GM19324 (cell line): ENCODE data around the gene MBD3L5.
"Not testable (repeated sequence)": the region's sequence is repeated elsewhere in the genome, so short reads cannot be mapped to it uniquely, and the experiment has no call there.

Source experiments
- ATAC-seq: cut with Tn5 transposase; IDR thresholded peaks from one replicate; pipeline ENCODE4 v1.9.1; 2021; ENCODE audit warnings: mild to moderate bottlenecking, moderate library complexity; ENCODE audit not compliant: unreplicated experiment, low FRiP score

The MBD3L5 gene

DNA sequence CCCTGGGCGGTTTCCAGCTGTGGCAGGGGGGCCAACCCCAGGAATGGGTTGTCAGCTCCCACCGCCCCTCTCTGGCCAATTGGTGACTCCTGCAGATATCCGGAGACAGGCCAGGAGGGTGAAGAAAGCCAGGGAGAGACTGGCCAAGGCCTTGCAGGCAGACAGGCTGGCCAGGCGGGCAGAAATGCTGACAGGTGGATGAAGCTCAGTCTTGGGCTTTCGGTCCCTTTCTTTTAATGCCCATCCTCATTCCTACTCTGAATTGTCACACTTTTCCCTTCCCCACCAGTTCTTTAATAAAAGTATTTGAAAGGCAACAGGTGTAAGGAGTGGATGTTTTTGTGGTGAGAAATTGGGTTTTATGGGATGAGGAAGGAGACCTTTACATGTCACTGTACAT is 21.0 kb downstream of the MBD3L5 start:
- not testable (repeated sequence) for ATAC-seq

DNA sequence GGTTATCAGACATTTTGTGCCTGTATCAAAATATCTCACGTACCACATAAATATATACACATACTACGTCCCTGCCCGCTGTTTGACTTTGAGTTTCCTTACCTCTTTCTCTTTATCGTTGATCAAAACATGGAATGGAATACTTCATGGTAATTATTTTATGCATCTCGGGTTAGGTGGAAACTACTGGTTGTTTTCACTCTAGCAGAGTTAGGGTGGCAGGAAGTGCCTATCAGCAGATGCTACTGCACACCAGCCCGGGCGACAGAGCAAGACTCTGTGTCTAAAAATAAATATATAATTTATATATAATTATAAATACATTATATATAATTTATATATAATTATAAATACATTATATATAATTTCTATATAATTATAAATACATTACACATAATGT is 22.5 kb downstream of the MBD3L5 start:
- ATAC-seq, result not testable (repeated sequence)

GRCh38 chr19:7054635-7055368 is 24.4 kb downstream of the MBD3L5 start:
- not testable (repeated sequence) for ATAC-seq

DNA sequence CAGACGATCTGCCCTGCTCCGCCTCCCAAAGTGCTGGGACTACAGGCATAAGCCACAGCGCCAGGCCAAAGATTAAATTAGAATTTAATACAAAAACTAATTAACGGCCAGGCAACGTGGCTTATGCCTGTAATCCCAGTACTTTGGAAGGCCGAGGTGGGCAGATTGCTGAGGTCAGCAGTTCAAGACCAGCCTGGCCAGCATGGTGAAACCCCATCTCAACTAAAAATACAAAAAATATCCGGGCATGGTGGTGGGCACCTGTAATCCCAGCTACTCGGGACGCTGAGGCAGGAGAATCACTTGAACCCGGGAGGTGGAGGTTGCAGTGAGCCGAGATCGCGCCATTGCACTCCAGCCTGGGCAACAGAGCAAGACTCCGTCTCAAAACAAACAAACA is 25.3 kb downstream of the MBD3L5 start:
- ATAC-seq, result not testable (repeated sequence)

- not testable (repeated sequence) for ATAC-seq
These were observed 26.0 kb downstream of the MBD3L5 start for GRCh38 chr19:7056371-7056770.

DNA sequence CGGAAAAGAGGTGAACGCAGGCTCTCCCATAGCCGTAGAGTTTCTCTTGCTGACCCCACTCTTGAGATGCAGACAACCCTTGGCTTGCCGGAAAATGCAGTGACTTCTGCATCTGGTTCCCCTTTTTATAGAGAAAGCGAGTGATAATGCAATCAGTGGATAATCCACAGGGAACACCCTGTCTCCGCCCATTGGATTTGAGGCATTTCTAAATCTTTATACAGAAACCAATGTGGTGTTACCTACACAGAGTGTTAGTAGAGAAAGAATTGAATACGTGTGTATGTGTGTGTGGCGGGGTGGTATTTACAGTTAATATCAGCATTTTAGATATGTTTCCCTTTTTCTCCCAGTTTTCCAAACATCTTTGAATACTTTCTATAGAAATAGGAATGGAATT is 28.2 kb downstream of the MBD3L5 start, which contains the start of gene MBD3L3:
TSS of gene MBD3L3 (minus strand) at position 101 of the 400 bp plus-strand sequence. CDS start at position 30, 71 bp downstream.
- ATAC-seq, result not testable (repeated sequence)

GRCh38 chr19:7059977-7060376 is 29.6 kb downstream of the MBD3L5 start:
- not testable (repeated sequence) for ATAC-seq

- ATAC-seq, result no peak
These were observed 33.0 kb downstream of the MBD3L5 start for GRCh38 chr19:7063339-7063738.

- ATAC-seq, result no peak
These were observed 33.5 kb downstream of the MBD3L5 start for GRCh38 chr19:7063764-7064418.

DNA sequence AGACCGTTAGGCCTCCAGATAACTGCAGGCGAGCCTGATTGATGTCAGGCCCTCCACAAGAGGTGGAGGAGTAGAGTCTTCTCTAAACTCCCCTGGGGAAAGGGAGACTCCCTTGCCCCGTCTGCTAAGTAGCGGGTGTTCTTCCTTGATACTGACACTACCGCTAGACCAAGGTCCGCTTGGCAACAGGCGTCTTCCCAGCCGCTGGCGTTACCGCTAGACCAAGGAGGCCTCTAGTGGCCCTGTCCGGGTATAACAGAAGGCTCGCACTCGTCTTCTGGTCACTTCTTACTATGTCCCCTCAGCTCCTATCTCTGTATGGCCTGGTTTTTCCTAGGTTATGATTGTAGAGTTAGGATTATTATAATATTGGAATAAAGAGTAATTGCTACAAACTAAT is 36.7 kb downstream of the MBD3L5 start:
- not testable (repeated sequence) for ATAC-seq

GRCh38 chr19:7067716-7068115 is 37.3 kb downstream of the MBD3L5 start:
- no peak for ATAC-seq

DNA sequence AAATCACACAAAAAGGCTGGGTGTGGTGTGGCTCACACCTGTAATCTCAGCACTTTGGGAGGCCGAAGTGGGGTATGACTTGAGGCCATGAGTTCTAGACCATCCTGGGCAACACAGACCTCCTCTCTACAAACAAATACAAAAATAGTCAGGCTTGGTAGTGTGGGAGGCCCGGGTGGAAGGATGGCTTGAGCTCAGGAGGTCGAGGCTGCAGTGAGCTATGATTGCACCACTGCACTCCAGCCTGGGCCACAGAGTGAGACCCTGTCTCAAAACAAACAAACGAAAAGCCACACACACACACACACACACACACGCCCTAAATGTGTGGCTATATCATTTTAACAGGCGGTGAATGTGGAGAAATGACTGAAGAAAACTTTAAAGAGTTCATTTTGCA is 38.2 kb downstream of the MBD3L5 start:
- no peak for ATAC-seq

DNA sequence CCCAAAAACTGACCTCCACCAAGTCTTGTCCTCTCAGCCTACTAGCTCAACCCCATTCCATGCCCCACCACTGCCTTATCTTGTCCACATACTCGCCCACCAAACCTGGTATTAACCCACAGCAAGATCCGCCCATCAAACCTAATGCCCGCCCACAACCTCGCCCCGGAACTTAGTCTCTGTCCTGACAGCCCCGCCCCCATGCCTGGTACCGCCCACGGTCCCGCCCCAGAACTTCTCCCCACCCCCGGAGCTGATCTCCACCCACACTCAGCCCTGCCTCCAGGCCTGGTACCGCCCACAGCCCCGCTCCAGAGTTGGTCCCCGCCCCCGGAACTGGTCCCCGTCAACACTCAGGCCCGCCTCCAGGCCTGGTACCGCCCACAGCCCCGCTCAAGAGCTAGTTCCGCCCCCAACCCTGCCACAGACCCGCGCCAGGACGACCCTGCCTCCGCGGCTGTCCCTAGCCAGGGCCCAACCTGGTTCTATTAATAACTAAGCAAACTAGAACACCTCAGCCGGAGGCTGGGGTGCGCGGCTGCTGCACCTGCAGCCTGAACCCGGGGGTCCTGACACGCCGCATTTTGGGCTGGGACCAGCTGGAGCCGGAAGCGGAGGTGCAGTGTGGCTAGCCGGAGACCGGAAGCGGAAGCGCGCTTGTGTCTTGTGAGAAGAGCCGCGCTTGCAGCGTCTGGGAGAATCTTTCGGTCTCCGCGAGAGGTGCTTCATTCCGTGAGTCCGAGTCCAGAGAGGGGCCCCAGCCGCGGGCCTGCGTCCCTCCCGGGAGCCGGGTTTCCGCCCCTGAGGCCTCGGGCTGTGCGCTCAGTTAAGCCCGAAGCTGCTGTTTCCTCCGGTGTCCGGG is 38.9 kb downstream of the MBD3L5 start, which contains the start of gene ZNF557:
TSS of gene ZNF557 (plus strand) at position 662 of the 862 bp plus-strand sequence. CDS start 5,372 bp downstream, outside the sequence.
- ATAC-seq, result peak; percentile 95

DNA sequence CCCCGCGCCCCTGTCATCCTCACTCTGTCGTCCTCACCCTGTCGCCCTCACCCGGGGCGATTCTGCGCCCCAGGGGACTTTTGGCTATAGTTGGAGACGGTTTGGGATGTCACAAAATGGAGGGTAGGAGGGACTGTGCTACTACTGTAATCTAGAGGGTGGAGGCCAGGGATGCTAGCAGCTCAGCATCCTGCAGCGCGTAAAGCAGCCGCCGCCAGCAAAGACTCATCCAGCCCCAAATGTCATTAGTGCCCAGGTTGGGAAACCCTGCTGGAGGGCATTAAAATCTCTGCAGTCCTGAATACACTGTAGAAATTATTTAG is 39.5 kb downstream of the MBD3L5 start:
- ATAC-seq, result no peak

GRCh38 chr19:7072541-7072940 is 42.2 kb downstream of the MBD3L5 start:
- no peak for ATAC-seq

- ATAC-seq, result no peak
These were observed 44.4 kb downstream of the MBD3L5 start for GRCh38 chr19:7074705-7075282.

- no peak for ATAC-seq
These were observed 45.8 kb downstream of the MBD3L5 start for GRCh38 chr19:7076151-7076550.

GRCh38 chr19:7078008-7078407 is 47.6 kb downstream of the MBD3L5 start:
- ATAC-seq, result no peak
